Amygdala (tissue), 56 donors: Measurements from ENCODE around the gene TBX21.
A peak's percentile ranks its signal among the peaks of the same experiment; 100 is the strongest.
"Not testable (repeated sequence)": the region's sequence is repeated elsewhere in the genome, so short reads cannot be mapped to it uniquely, and the experiment has no call there.

Experiments
- DNase-seq, 56 donors: peaks; one replicate each; lab custom pipeline; 2025; lab: John Stamatoyannopoulos, UW

TBX21 gene

DNA sequence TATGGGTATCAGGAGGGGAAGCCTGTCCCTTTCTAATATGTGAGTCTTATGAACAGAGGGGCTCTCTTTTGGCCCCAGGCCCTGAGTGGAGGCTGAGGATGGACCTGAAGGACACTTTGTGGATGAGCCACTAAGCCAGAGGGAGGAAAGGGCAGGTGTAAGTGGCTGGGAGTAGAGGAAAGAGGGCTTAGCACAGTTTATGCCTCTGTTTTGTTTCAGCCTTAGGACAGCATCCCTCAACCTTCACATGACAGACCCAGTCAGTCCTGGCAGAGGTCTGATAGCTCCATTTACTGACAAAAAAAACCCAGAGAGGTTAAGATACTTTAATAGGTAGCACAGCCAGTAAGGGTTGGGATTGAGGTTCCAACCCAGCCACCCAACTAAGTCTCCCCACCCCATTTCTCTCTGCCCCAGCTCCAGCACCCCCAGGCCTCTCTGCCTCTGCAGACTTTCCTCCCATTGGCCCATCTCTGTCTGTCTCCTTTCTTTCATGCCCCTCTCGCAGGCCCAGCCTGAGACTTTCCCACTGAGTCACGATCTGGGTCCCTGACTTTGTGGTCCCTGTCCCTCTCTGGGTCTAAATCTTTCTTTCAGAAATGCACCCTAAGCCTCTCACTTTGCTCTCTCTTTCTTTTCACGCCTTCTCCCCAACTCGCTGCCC is 4.7 kb upstream of the TBX21 start:
- DNase-seq: no peak

DNA sequence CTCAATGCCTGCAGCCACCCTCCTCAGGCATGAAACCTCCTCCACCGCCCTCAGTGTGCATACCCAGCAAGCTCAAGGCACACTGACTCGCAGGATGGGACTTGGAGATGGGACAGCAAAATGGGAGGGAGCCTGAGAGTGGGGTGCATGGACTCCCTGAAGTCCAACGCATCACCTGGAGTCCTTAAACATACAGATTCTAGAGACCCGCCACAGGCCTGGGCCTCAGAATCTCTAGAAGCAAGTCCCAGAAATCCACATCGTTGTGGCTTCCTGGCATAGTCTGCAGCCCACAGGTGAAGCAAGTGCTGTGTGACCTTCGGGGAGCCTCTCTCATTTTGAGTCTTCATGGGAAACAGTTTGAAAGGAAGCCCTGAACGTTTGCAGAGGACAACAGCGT is 3.6 kb upstream of the TBX21 start:
- DNase-seq: no peak

DNA sequence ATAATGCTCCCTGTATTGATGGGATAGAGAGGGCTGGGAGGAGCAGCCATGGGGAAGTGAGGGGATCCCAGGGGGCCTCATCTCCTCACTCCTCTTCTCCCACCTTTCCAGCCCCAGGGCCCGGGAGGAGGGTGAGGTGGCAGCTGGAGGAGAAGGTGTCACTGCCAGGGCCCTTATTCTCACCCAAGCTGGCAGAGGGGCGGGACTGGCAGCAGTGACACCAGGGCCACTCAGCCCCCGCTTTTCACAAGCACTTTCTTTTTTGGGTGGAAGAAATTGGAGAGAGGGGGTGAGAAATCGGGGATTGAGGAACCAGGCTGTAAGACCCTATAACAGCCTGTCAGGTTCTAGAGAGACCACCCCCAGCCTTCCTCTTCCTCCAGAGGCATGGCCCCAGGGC is 2.4 kb upstream of the TBX21 start:
- no peak for DNase-seq

DNA sequence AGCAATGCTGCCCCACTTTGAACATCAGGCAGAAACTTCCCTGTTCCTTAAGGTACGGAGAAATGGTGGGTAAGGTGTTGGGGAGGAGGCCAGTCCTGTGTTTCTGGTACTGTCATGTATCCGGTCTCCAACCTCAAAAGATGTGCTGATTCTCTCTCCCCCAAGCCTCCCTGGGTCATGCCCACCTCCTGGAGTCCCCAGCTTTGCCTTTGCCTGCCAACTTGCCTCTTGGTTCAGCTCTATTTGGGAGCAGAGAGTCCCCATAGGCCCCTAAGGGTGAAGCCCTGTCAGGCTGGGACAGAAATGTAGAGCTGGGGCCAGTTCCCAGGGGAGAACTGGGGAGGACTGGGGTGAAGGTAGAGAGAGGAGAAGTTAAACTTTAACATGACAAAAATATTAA is 1.6 kb upstream of the TBX21 start:
- no peak for DNase-seq

DNA sequence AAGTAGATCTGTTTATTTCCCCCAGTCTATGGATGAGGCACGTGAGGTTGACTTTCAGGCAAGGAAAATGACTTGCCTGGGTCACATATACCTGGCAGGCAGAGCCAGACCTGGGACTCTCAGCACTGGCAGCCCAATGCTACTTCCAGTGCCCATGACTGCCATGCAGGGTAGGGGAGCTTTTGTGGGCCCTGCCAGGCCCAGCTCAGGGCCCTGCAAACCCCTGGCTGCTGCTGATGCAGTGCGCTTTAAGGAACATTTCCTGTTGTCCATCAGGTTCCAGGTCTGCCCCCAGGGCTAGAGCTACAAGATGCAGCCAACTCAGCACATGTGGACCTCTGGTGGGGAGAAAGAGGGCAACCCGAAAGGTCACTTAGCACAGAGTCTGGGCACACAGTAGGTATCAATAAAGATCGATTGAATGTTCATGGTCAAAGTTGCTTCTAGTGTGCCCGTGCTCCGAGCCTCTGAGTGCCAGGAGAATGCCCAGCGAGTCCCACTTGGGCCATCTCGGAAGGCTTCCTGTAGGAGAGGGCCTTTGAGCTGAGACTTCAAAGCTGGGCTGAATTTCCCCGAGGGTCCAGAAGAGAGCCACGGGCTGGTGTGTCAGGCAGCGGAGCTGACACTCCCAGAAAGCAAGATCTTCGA is 513 bp upstream of the TBX21 start:
- no peak for DNase-seq

DNA sequence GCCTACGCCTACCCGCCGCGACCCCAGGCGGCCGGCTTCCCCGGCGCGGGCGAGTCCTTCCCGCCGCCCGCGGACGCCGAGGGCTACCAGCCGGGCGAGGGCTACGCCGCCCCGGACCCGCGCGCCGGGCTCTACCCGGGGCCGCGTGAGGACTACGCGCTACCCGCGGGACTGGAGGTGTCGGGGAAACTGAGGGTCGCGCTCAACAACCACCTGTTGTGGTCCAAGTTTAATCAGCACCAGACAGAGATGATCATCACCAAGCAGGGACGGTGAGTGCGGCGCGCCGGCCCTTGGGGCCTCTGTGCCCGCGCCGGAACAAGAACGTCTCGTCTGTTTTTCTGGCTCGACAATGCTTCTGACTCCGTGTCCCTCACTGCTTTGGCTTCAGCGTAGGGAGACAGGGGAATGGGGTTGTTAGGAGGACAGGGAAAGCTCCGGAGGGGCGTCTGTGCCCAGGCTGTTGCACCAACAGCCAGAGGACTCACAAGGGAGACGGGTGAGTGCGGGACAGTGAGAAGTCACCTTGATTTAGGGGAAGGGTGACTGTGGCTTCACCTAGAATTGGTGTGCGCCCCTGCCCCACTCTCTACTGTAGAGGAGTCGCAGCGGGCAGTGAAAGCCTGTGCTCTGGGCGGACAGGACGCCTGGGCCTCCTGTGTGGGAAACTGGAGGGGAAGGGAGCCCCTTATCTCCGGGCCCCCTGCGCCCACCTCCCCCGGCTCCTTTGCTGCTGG is 806 bp downstream of the TBX21 start:
- no peak for DNase-seq

DNA sequence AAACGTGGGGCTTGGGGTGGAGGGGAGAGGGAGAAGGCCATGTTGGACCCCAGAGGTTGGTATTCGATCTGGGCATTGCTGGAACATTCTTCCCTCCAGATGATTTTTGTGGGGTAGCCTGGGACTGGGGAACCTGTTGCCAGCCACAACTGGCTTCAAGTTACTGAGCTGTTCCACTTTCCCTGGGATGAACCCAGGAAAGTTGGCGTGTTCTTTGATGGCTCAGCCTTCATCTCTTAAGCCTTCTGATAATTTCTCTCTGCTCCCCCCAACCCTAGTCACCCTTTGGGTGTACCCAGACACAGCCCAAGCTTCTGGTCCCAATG is 2.1 kb downstream of the TBX21 start:
- DNase-seq: no peak

DNA sequence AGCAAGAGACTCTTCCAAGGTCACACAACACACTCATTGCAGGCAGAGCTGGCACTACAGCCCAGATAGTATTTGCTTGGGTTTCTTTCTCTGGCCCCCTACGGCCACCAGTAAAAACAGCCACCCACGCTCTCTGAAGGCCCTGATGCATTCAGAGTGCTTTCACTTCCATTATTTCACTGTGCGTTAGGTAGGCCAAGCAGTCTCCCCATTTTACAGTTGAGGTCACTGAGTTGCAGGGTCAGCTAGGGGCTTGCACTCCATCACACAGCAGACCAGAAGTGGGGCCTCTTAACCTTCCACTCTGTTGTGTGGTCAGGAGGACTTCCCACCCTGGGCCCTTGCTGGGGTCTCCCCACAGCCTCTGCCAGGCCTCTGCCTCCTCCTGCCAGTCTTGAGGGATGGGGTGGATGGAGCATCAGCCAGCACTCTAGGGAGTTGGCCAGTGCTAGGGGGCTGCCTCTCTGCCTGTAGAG is 2.5 kb downstream of the TBX21 start:
- no peak for DNase-seq

DNA sequence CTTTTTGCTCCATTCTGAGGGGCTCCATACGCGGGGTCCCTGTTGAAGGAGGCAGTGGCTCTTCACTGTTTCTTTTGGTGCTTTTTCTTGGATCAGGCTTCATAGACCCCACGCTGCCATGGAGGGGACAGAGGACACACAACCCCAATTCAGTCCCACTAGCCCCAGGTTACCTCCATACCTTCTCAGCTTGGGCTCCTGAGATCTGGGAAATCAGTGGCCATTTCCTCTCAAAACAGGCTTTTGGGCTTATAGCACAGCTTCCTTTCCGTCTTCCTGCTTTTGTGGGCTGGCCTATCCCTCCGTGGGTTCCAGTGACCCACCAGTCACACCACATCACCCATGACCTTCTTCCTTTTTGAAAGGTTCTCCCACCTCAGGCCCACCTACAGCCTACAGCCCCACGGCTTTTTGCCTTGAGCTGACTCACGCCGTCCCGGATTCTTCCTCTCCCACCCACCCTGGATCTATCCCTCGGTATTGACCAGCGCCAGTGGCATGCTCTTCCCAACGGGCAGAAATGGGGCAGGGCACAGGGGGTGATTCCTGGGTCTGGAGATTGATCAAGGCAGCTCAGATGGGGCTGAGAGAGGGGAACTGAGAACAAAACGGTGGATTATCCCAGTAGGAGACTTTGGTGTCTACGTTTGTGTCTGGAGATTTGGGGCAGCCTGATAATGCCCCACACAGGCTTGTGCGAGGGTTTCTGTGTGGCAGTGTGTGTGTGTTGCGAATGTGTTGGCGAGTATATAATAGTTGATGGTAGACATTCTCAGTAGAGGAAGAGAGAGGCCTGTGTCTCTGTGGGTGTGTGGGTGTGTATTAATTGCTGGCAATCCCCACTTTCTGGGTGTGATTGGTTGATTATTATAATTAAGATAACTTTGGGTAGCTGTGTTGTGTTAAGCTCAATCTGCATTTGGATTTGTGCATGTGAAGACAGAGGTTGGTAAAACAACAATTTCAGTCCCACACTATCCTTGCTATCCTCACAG is 3.8 kb downstream of the TBX21 start:
- no peak for DNase-seq

DNA sequence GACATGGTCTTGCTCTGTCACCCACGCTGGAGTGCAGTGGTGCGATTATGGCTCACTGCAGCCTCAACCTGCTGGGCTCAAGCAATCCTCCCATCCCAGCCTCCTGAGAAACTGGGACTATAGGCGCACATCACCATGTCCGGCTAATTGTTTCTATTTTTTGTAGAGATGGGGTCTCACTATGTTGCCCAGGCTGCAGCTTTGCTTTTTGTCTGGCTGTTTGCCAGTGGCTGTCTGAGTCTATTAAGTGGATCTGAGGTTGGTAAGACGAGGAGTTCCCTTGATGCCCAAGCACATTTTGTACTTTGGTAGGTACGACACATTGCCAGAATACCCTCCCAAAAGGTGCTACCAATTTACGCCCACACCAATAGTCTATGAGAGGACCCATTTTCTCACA is 5.1 kb downstream of the TBX21 start:
- DNase-seq: no peak

DNA sequence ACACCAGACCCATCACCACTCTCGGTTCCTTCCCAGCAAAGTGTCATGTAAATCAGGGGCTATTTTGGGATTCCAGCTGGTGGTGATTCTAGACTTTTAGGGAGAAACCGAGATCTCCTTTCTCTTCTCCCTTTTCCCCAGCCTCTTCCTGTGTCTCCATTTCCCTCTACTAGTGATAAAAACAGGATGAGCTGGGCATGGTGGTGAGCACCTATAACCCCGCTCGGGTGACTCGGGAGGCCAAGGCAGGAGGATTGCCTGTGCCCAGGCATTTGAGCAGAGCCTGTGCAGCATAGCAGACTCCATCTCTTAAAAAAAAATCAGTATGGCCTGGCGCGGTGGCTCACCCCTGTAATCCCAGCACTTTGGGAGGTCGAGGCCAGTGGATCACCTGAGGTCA is 6.1 kb downstream of the TBX21 start:
- DNase-seq: no peak

DNA sequence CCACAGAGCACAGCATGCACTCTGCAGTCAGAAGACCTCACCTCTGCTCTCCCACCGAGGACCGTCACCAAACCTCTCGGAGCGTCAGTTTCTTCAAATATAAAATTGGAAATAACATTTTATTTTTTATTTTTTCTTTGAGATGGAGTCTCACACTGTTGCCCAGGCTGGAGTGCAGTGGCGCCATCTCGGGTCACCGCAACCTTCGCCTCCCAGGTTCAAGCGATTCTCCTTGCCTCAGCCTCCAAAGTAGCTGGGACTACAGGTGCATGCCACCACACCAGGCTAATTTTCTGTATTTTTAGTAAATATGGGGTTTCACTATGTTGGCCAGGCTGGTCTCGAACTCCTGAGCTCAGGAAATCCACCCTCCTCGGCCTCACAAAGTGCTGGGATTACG is 6.9 kb downstream of the TBX21 start:
- DNase-seq: not testable (repeated sequence)

DNA sequence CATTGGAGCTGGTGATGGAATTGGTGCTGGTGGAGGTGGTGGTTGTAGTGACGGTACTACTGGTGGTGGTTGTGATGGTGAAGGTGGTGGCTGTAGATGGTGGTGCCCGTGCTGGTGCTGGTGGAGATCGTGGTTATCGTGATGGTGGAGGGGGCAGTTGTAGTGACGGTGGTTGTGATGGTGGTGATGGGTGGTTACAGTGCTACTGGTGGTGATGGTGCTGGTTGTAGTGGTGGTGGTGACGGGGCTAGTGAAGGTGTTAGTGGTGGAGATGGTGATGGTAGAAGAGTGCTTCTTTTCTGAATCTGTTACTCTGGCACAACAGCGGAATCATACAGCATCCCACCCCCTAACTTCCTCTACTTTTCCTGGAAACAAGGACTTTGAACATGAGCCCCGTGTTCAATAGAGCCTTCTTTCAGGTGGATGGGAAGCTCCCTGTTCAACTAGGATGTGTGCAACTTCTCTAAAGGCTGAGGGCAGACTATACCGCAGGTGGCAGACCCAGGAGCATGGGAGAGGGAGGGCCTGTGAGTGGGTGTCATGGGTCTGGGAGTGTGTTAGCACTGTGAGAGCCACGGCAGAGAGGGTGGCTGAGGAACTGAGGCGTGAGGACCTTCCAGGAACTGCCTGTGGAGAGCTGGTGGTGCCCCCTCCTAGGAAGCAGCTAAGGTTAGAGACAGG is 8.2 kb downstream of the TBX21 start:
- no peak for DNase-seq

DNA sequence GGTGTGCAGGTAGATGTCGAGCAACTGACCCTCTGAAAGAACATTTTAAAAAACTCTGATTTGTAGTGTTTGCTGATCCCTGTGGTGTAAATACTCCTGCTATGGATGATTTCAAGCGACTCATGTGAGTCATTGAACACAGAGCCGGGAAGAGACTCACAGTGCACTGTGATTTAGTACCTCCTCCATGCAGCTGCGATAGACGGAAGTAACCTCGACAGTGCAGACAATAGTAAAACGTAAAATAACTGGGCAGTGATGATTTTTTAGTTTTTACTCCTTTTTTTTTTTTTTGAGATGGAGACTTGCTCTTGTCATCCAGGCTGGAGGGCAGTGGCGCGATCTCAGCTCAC is 8.7 kb downstream of the TBX21 start:
- DNase-seq: no peak

DNA sequence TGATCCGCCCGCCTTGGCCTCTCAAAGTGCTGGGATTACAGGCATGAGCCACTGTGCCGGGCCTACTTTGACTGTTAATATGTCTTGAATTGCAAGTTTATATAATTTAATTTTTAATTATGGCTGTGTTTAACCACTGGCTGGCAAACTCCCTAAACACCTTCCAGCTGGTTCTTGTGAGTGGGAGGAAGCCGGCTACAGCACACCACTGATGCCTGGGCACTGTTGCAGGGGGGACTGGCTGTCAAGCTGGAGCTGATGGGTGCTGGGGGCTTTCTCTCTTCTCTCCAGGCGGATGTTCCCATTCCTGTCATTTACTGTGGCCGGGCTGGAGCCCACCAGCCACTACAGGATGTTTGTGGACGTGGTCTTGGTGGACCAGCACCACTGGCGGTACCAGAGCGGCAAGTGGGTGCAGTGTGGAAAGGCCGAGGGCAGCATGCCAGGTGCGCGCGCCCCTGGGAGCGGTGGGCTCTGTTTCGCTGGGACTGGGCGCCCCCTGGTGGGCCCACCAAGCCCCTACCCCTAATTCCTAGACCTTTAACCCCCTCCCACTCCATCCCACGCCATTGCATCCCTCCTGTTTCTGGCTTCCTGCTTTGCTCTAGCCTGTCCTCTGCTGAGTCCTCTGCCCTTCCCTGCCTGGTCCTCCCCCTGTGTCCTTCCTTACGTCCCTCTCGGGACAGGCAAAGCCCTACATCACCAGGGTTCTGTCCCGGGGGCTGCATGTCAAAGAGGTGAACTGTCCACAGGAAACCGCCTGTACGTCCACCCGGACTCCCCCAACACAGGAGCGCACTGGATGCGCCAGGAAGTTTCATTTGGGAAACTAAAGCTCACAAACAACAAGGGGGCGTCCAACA is 9.5 kb downstream of the TBX21 start:
- DNase-seq: peak in 3 of 56 donors; percentile 8 to 32 (median 11)

DNA sequence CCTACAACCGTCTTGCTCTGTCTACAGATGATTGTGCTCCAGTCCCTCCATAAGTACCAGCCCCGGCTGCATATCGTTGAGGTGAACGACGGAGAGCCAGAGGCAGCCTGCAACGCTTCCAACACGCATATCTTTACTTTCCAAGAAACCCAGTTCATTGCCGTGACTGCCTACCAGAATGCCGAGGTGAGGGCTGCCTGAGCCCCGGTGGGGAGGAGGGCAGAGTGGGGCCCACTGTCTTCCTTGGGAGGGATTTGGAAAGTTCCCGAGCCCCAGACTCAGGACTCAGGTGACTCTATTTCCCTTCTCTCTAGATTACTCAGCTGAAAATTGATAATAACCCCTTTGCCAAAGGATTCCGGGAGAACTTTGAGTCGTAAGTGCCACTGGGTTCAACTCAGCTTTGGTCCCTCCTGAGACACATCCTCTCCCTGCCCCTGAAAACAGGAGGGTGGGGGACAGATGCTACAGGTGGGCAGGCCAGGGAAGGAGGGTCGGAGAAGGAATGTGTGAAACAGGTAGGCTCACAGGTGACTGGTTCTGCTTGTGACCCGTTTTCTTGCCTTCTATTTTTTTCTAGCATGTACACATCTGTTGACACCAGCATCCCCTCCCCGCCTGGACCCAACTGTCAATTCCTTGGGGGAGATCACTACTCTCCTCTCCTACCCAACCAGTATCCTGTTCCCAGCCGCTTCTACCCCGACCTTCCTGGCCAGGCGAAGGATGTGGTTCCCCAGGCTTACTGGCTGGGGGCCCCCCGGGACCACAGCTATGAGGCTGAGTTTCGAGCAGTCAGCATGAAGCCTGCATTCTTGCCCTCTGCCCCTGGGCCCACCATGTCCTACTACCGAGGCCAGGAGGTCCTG is 11.4 kb downstream of the TBX21 start:
- no peak for DNase-seq

DNA sequence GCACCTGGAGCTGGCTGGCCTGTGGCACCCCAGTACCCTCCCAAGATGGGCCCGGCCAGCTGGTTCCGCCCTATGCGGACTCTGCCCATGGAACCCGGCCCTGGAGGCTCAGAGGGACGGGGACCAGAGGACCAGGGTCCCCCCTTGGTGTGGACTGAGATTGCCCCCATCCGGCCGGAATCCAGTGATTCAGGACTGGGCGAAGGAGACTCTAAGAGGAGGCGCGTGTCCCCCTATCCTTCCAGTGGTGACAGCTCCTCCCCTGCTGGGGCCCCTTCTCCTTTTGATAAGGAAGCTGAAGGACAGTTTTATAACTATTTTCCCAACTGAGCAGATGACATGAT is 12.0 kb downstream of the TBX21 start:
- DNase-seq: no peak

DNA sequence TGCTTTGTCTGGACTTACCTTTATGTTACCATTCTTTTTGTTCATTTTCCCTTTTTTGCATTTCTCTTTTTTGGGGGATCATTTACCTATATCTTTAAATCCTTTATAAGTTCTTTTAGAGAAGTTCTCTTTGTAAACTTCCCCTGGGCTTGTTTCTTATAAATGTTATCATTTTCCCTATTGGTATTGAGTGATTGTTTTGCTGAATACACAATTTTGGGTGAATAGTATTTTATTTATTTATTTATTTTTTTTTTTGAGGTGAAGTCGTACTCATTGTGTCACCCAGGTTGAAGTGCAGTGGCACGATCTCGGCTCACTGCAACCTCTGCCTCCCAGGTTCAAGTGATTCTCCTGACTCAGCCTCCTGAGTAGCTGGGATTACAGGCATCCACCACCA is 18.4 kb downstream of the TBX21 start:
- no peak for DNase-seq
